ENCODE results near the gene KIF6.

Gene KIF6

GRCh38 chr6:39302669-39303424 lies 422.4 kb downstream of the KIF6 start:
- H3K4me2 ChIP-seq (ENCODE audit: insufficient read depth, low read length), result peak overlapping the region; percentile 62
- peaks cover 6% of the 10 kb centered on the region for H3K4me1 ChIP-seq (ENCODE audit: insufficient read depth, low read length)
- H2AFZ ChIP-seq (ENCODE audit: low read depth, low read length), result peak overlapping the region; percentile 86
- DNase-seq, result peak; percentile 87
- no peaks in the 10 kb centered on the region for H4K20me1 ChIP-seq (ENCODE audit: insufficient read depth, low read length)
- no peaks in the 10 kb centered on the region for H3K79me2 ChIP-seq (ENCODE audit: insufficient read depth, low read length)
- H3K27ac ChIP-seq (ENCODE audit: low read length), result no peak overlapping the region
- no peaks in the 10 kb centered on the region for H3K27me3 ChIP-seq (ENCODE audit: insufficient read depth, low read length, poor library complexity)
- no peaks in the 10 kb centered on the region for H3K36me3 ChIP-seq (ENCODE audit: insufficient read depth, low read length)
- no peaks in the 10 kb centered on the region for H3K9me3 ChIP-seq (ENCODE audit: insufficient read depth, low read length, severe bottlenecking)
- peak overlapping the region in 1 of 2 experiments; percentile 40; a peak in 1 of 4 replicates for H3K4me3 ChIP-seq (ENCODE audit: low read depth in 1 of 2, low read length in 2 of 2)
- TF ChIP-seq, protein P1, sequence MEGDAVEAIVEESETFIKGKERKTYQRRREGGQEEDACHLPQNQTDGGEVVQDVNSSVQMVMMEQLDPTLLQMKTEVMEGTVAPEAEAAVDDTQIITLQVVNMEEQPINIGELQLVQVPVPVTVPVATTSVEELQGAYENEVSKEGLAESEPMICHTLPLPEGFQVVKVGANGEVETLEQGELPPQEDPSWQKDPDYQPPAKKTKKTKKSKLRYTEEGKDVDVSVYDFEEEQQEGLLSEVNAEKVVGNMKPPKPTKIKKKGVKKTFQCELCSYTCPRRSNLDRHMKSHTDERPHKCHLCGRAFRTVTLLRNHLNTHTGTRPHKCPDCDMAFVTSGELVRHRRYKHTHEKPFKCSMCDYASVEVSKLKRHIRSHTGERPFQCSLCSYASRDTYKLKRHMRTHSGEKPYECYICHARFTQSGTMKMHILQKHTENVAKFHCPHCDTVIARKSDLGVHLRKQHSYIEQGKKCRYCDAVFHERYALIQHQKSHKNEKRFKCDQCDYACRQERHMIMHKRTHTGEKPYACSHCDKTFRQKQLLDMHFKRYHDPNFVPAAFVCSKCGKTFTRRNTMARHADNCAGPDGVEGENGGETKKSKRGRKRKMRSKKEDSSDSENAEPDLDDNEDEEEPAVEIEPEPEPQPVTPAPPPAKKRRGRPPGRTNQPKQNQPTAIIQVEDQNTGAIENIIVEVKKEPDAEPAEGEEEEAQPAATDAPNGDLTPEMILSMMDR (IDR thresholded peaks at IDR 0.05; ENCODE audit: borderline replicate concordance, extremely low read depth, low read length, poor library complexity, severe bottlenecking), result peak; percentile 91
- no peak for TF ChIP-seq EZH2 (IDR thresholded peaks at IDR 0.05; ENCODE audit: borderline replicate concordance, low read depth, low read length, severe bottlenecking)
- ATAC-seq (ENCODE audit: insufficient read depth, low read depth), result peak; percentile 99
- no peak overlapping the region; the same call in 1 of the 2 replicates for H3K9ac ChIP-seq (ENCODE audit: low read depth, low read length)

- DNase-seq (no peak), ATAC-seq (ENCODE audit: insufficient read depth, low read depth) (no peak)
- H3K36me3 ChIP-seq (ENCODE audit: insufficient read depth, low read length), result no peaks in the 10 kb centered on the region
- TF ChIP-seq, protein P1 (IDR thresholded peaks at IDR 0.05; ENCODE audit: borderline replicate concordance, extremely low read depth, low read length, poor library complexity, severe bottlenecking), result no peak
- no peak for TF ChIP-seq EZH2 (IDR thresholded peaks at IDR 0.05; ENCODE audit: borderline replicate concordance, low read depth, low read length, severe bottlenecking)
- no peaks in the 10 kb centered on the region for H3K9me3 ChIP-seq (ENCODE audit: insufficient read depth, low read length, severe bottlenecking)
- H3K9ac ChIP-seq (ENCODE audit: low read depth, low read length), result no peak overlapping the region
- H3K27me3 ChIP-seq (ENCODE audit: insufficient read depth, low read length, poor library complexity), result no peaks in the 10 kb centered on the region
- H3K79me2 ChIP-seq (ENCODE audit: insufficient read depth, low read length), result no peaks in the 10 kb centered on the region
- H3K4me1 ChIP-seq (ENCODE audit: insufficient read depth, low read length), result peaks cover 6% of the 10 kb centered on the region
- no peak overlapping the region for H3K27ac ChIP-seq (ENCODE audit: low read length)
- no peaks in the 10 kb centered on the region for H4K20me1 ChIP-seq (ENCODE audit: insufficient read depth, low read length)
- H3K4me2 ChIP-seq (ENCODE audit: insufficient read depth, low read length), result no peak overlapping the region
- no peak overlapping the region for H2AFZ ChIP-seq (ENCODE audit: low read depth, low read length)
- H3K4me3 ChIP-seq (ENCODE audit: low read depth in 1 of 2, low read length in 2 of 2), result no peak overlapping the region
These were observed 423.2 kb downstream of the KIF6 start for GRCh38 chr6:39302011-39302410.

DNA sequence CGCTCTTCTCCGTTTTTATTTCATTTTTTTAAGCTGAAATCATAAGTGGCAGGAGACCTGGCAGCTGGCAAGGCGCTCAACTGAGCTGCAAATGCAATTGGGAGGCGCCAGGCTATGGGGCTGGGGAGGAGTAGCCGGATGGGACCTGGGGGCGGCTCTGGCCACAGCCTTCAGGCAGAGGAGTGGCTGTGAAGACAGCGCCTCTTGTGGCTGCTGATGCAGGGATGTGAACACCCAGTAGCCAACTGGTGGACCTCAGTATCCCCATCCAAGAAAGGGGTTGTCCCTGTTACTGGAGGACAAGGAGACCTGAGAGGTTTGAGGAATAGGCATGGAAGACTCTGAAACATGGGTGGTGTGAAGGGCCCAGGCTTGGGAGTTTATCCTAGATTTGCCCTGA lies 423.6 kb downstream of the KIF6 start:
- Histone ChIP-seq H3K27me3 (ENCODE audit: insufficient read depth, low read length, poor library complexity) (no peaks in the 10 kb centered on the region), H3K4me3 (ENCODE audit: low read depth in 1 of 2, low read length in 2 of 2) (no peak overlapping the region), H3K9ac (ENCODE audit: low read depth, low read length) (no peak overlapping the region), H3K27ac (ENCODE audit: low read length) (no peak overlapping the region), H2AFZ (ENCODE audit: low read depth, low read length) (no peak overlapping the region), H3K4me1 (ENCODE audit: insufficient read depth, low read length) (peaks cover 6% of the 10 kb centered on the region), H3K9me3 (ENCODE audit: insufficient read depth, low read length, severe bottlenecking) (no peaks in the 10 kb centered on the region), H3K36me3 (ENCODE audit: insufficient read depth, low read length) (no peaks in the 10 kb centered on the region), H3K4me2 (ENCODE audit: insufficient read depth, low read length) (no peak overlapping the region), H3K79me2 (ENCODE audit: insufficient read depth, low read length) (no peaks in the 10 kb centered on the region), H4K20me1 (ENCODE audit: insufficient read depth, low read length) (no peaks in the 10 kb centered on the region)
- DNase-seq, result no peak
- TF ChIP-seq EZH2 (IDR thresholded peaks at IDR 0.05; ENCODE audit: borderline replicate concordance, low read depth, low read length, severe bottlenecking), result no peak
- TF ChIP-seq, protein P1 (IDR thresholded peaks at IDR 0.05; ENCODE audit: borderline replicate concordance, extremely low read depth, low read length, poor library complexity, severe bottlenecking), result no peak
- ATAC-seq (ENCODE audit: insufficient read depth, low read depth), result no peak
